H9 (cell line): Measurements from ENCODE around the gene DNASE1L3. TPM values are rescaled to one million over a fixed set of nuclear protein-coding genes. Genes with fewer than 3 reads are reported as not detected.

Experiments
- DNase-seq: peaks from one replicate; pipeline ENCODE4 v3.0.0-alpha.2; 2017
- H2AFZ ChIP-seq: one replicate; pipeline ENCODE4 v1.6.1; 2013; ENCODE audit warnings: mild to moderate bottlenecking, low read length, control low read depth, moderate library complexity
- H2AK5ac ChIP-seq: 2 replicates; pipeline ENCODE4 v1.6.1; 2013; ENCODE audit warnings: low read length, control low read depth, mixed read lengths; ENCODE audit not compliant: insufficient read length
- H2BK120ac ChIP-seq: one replicate; pipeline ENCODE4 v1.6.1; 2013; ENCODE audit warnings: low read depth, mild to moderate bottlenecking, low read length, control low read depth, inconsistent platforms; ENCODE audit not compliant: poor library complexity, severe bottlenecking
- H2BK12ac ChIP-seq: 2 replicates; pipeline ENCODE4 v1.6.1; 2013; ENCODE audit warnings: low read length, control low read depth, mixed read lengths, low read depth; ENCODE audit not compliant: insufficient read length
- H2BK15ac ChIP-seq: 2 replicates; pipeline ENCODE4 v1.6.1; 2013; ENCODE audit warnings: low read depth, low read length, control low read depth
- H2BK20ac ChIP-seq: one replicate; pipeline ENCODE4 v1.6.1; 2013; ENCODE audit warnings: low read depth, mild to moderate bottlenecking, low read length, control low read depth, inconsistent platforms; ENCODE audit not compliant: poor library complexity, severe bottlenecking
- H2BK5ac ChIP-seq: 2 replicates; pipeline ENCODE4 v1.6.1; 2013; ENCODE audit warnings: low read length, control low read depth, mixed read lengths; ENCODE audit not compliant: insufficient read length
- H3K14ac ChIP-seq: 2 replicates; pipeline ENCODE4 v1.6.1; 2013; ENCODE audit warnings: low read length, control low read depth; ENCODE audit not compliant: insufficient read depth
- H3K18ac ChIP-seq: 2 replicates; pipeline ENCODE4 v1.6.1; 2013; ENCODE audit warnings: low read depth, mild to moderate bottlenecking, mixed read lengths, low read length, control low read depth; ENCODE audit not compliant: insufficient read length
- H3K23ac ChIP-seq: 2 replicates; pipeline ENCODE4 v1.6.1; 2013; ENCODE audit warnings: low read length, control low read depth, mixed read lengths, low read depth; ENCODE audit not compliant: insufficient read length
- H3K23me2 ChIP-seq: 2 replicates; pipeline ENCODE4 v1.6.1; 2013; ENCODE audit warnings: low read depth, mild to moderate bottlenecking, mixed read lengths, low read length, control low read depth; ENCODE audit not compliant: insufficient read length, poor library complexity, severe bottlenecking
- H3K27ac ChIP-seq: 2 replicates; pipeline ENCODE4 v1.5.1; 2013; ENCODE audit warnings: low read length, control low read depth, mixed read lengths, low read depth; ENCODE audit not compliant: insufficient read length
- H3K27me3 ChIP-seq: 2 replicates; pipeline ENCODE4 v1.6.1; 2013; ENCODE audit warnings: low read length, control low read depth, inconsistent platforms; ENCODE audit not compliant: insufficient read depth
- H3K4ac ChIP-seq: 2 replicates; pipeline ENCODE4 v1.6.1; 2013; ENCODE audit warnings: low read depth, mild to moderate bottlenecking, control low read depth, inconsistent platforms, low read length, moderate library complexity
- H3K4me1 ChIP-seq: 2 replicates; pipeline ENCODE4 v1.6.1; 2013; ENCODE audit warnings: low read length, control low read depth, inconsistent platforms; ENCODE audit not compliant: insufficient read depth
- H3K4me2 ChIP-seq: 2 replicates; pipeline ENCODE4 v1.6.1; 2013; ENCODE audit warnings: low read length, control low read depth, mixed read lengths; ENCODE audit not compliant: insufficient read length, insufficient read depth
- H3K56ac ChIP-seq: 2 replicates; pipeline ENCODE4 v1.6.1; 2013; ENCODE audit warnings: low read depth, mild to moderate bottlenecking, mixed read lengths, low read length, control low read depth; ENCODE audit not compliant: insufficient read length
- H3K79me1 ChIP-seq: 2 replicates; pipeline ENCODE4 v1.6.1; 2013; ENCODE audit warnings: low read depth, mild to moderate bottlenecking, moderate library complexity, low read length, control low read depth, inconsistent platforms; ENCODE audit not compliant: insufficient read depth, poor library complexity, severe bottlenecking
- H3K79me2 ChIP-seq: 2 replicates; pipeline ENCODE4 v1.6.1; 2013; ENCODE audit warnings: low read length, control low read depth, inconsistent platforms; ENCODE audit not compliant: insufficient read depth
- H3K9ac ChIP-seq: 2 replicates; pipeline ENCODE4 v1.6.1; 2013; ENCODE audit warnings: low read length, control low read depth, mixed read lengths; ENCODE audit not compliant: insufficient read length; ENCODE audit errors: extremely low read depth
- H3K9me3 ChIP-seq: one replicate; pipeline ENCODE4 v1.6.1; 2013; ENCODE audit warnings: low read depth, low read length, inconsistent platforms; ENCODE audit not compliant: control insufficient read depth
- H3T11ph ChIP-seq: one replicate; pipeline ENCODE4 v1.6.1; 2013; ENCODE audit warnings: mild to moderate bottlenecking, low read length, control low read depth, inconsistent platforms
- H4K20me1 ChIP-seq: one replicate; pipeline ENCODE4 v1.6.1; 2013; ENCODE audit not compliant: control insufficient read depth, insufficient read length, insufficient read depth
- H4K5ac ChIP-seq: 2 replicates; pipeline ENCODE4 v1.6.1; 2013; ENCODE audit warnings: low read depth, mild to moderate bottlenecking, mixed read lengths, low read length, control low read depth; ENCODE audit not compliant: insufficient read length
- H4K8ac ChIP-seq: replicated peaks from 2 replicates; pipeline ENCODE4 v1.6.1; 2013; ENCODE audit warnings: low read length, control low read depth, mixed read lengths, low read depth; ENCODE audit not compliant: insufficient read length
- H4K91ac ChIP-seq: 2 replicates; pipeline ENCODE4 v1.6.1; 2013; ENCODE audit warnings: low read depth, mild to moderate bottlenecking, moderate library complexity, mixed read lengths, low read length, control low read depth; ENCODE audit not compliant: insufficient read length
- H3K27ac Mint-ChIP-seq, 3 experiments: 2 replicates in 2 of 3; 3 replicates in 1 of 3; pipeline ENCODE4 v1.8.0; 2020 to 2021; ENCODE audit warnings: mixed read lengths in 3 of 3, mild to moderate bottlenecking in 1 of 3, moderate library complexity in 1 of 3
- H3K27me3 Mint-ChIP-seq: 2 replicates; pipeline ENCODE4 v1.8.0; 2021; ENCODE audit warnings: low read depth, mild to moderate bottlenecking, moderate library complexity, mixed read lengths
- H3K36me3 Mint-ChIP-seq, 3 experiments: 2 replicates in 2 of 3; 3 replicates in 1 of 3; pipeline ENCODE4 v1.8.0; 2020 to 2021; ENCODE audit warnings: low read depth in 3 of 3, mixed read lengths in 3 of 3; ENCODE audit not compliant: insufficient read depth in 1 of 3
- H3K4me1 Mint-ChIP-seq, 2 experiments: 2 replicates each; pipeline ENCODE4 v1.8.0; 2020; ENCODE audit warnings: mixed read lengths in 2 of 2
- H3K4me3 Mint-ChIP-seq, 2 experiments: 2 replicates in 1 of 2; 3 replicates in 1 of 2; pipeline ENCODE4 v1.8.0; 2020 to 2021; ENCODE audit warnings: mild to moderate bottlenecking in 2 of 2, mixed read lengths in 2 of 2, moderate library complexity in 1 of 2
- H3K9me3 Mint-ChIP-seq, 2 experiments: 2 replicates in 1 of 2; 3 replicates in 1 of 2; pipeline ENCODE4 v1.8.0; 2020; ENCODE audit warnings: mild to moderate bottlenecking in 2 of 2, mixed read lengths in 2 of 2, moderate library complexity in 1 of 2
- WGBS: extraction: QIAGEN DNeasy Blood & Tissue Kit; methylation state at CpG from one replicate; pipeline ENCODE4 v1.1.7; 2013; ENCODE audit warnings: missing lambda C conversion rate, low lambda C conversion rate, mixed read lengths; ENCODE audit not compliant: insufficient read length; ENCODE audit errors: extremely low coverage; 5-methylcytosine and 5-hydroxymethylcytosine counted together
- total RNA-seq: library from RNA; stranded (reverse); gene quantifications from 2 replicates; pipeline ENCODE4 v1.2.1, GENCODE V29; 2021
- TF ChIP-seq, protein P1 (sequence below): fragments of 200-600 bp; sonication (generic); conservative IDR thresholded peaks from 3 replicates; pipeline ENCODE4 v1.8.0; 2021; ENCODE audit warnings: antibody characterized with exemption, mild to moderate bottlenecking

The DNASE1L3 gene
- total RNA-seq, 1 experiment from 2014 or later = not detected

- H3K27me3 Mint-ChIP-seq = no peaks in the 10 kb centered on the region
- no CpG with 5 or more reads among the region's 12 CpGs for WGBS
- Histone ChIP-seq H3K27me3 (no peaks in the 10 kb centered on the region), H3T11ph (no peak overlapping the region), H3K4ac (no peak overlapping the region), H2BK120ac (no peak overlapping the region), H3K9me3 (no peaks in the 10 kb centered on the region), H3K9ac (no peak overlapping the region), H3K23me2 (no peaks in the 10 kb centered on the region), H3K4me1 (peaks cover 1% of the 10 kb centered on the region; the same call in 1 of the 2 replicates), H2AK5ac (no peak overlapping the region), H3K79me1 (no peaks in the 10 kb centered on the region), H4K5ac (no peak overlapping the region), H2AFZ (no peak overlapping the region), H3K18ac (no peak overlapping the region), H2BK15ac (no peak overlapping the region), H3K56ac (no peak overlapping the region), H4K8ac (no peak overlapping the region), H2BK5ac (no peak overlapping the region), H3K4me2 (no peak overlapping the region), H3K27ac (no peak overlapping the region), H2BK12ac (no peak overlapping the region), H3K14ac (no peak overlapping the region), H4K91ac (no peak overlapping the region), H2BK20ac (no peak overlapping the region), H4K20me1 (no peaks in the 10 kb centered on the region), H3K23ac (no peak overlapping the region), H3K79me2 (no peaks in the 10 kb centered on the region)
- H3K4me1 Mint-ChIP-seq = peaks cover 4 to 5% of the 10 kb centered on the region in 2 experiments
- H3K36me3 Mint-ChIP-seq = no peaks in the 10 kb centered on the region
- H3K9me3 Mint-ChIP-seq = 0 out of 5 replicates have a peak, but pooled peaks cover 0 to 2% of the 10 kb centered on the region in 2 experiments
- H3K27ac Mint-ChIP-seq = no peak overlapping the region
- H3K4me3 Mint-ChIP-seq = no peak overlapping the region
- TF ChIP-seq, protein P1, sequence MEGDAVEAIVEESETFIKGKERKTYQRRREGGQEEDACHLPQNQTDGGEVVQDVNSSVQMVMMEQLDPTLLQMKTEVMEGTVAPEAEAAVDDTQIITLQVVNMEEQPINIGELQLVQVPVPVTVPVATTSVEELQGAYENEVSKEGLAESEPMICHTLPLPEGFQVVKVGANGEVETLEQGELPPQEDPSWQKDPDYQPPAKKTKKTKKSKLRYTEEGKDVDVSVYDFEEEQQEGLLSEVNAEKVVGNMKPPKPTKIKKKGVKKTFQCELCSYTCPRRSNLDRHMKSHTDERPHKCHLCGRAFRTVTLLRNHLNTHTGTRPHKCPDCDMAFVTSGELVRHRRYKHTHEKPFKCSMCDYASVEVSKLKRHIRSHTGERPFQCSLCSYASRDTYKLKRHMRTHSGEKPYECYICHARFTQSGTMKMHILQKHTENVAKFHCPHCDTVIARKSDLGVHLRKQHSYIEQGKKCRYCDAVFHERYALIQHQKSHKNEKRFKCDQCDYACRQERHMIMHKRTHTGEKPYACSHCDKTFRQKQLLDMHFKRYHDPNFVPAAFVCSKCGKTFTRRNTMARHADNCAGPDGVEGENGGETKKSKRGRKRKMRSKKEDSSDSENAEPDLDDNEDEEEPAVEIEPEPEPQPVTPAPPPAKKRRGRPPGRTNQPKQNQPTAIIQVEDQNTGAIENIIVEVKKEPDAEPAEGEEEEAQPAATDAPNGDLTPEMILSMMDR = no peak
- DNase-seq = no peak
Observed at GRCh38 chr3:58193682-58194407, 16.9 kb downstream of the DNASE1L3 start.
